HEK293 (cell line): ENCODE data around the gene LPP.

Source experiments
- CTCF ChIA-PET: fragments of 350-600 bp; formaldehyde crosslinking; extraction: SDS; loops from one replicate; lab custom pipeline; 2021; ENCODE audit warnings: antibody characterized with exemption; lab: Yijun Ruan, JAX
- POLR2A ChIA-PET: fragments of 300-600 bp; formaldehyde crosslinking; extraction: SDS; loops from one replicate; lab custom pipeline; 2020; ENCODE audit warnings: antibody characterized with exemption, inconsistent platforms; lab: Yijun Ruan, JAX
- H3K27ac ChIP-seq: fragments of 200-500 bp; sonication (Bioruptor generic); 2 replicates; pipeline ENCODE4 v1.5.1; 2014; ENCODE audit warnings: low read depth, low read length, control low read depth, inconsistent platforms; ENCODE audit errors: extremely low read depth
- H3K36me3 ChIP-seq, 2 experiments: fragments of 200-500 bp in 1 of 2; sonication (Bioruptor generic) in 1 of 2; 1 replicate in 1 of 2; 2 replicates in 1 of 2; pipeline ENCODE4 v1.5.1; 2014 to 2017; ENCODE audit warnings: inconsistent platforms in 2 of 2, low read length in 2 of 2; ENCODE audit not compliant: control insufficient read depth in 2 of 2, insufficient read depth in 1 of 2
- H3K4me1 ChIP-seq: fragments of 200-500 bp; sonication (Bioruptor generic); 2 replicates; pipeline ENCODE4 v1.5.1; 2014; ENCODE audit warnings: mild to moderate bottlenecking, low read length, inconsistent platforms; ENCODE audit not compliant: control insufficient read depth, insufficient read depth
- H3K4me3 ChIP-seq: 2 replicates; pipeline ENCODE4 v1.5.1; 2011; ENCODE audit warnings: low read depth, mild to moderate bottlenecking, control low read depth, low read length, moderate library complexity
- H3K9me3 ChIP-seq: fragments of 200-500 bp; sonication (Bioruptor generic); 2 replicates; pipeline ENCODE4 v1.5.1; 2014; ENCODE audit warnings: low read depth, low read length, inconsistent platforms; ENCODE audit not compliant: control insufficient read depth, insufficient read depth
- ATF2 ChIP-seq: fragments of 450-650 bp; formaldehyde crosslinking; IDR thresholded peaks from 2 replicates; pipeline ENCODE4 v1.5.1; 2016; ENCODE audit warnings: missing biosample characterization, missing genetic modification characterization, low read depth
- GFI1B ChIP-seq: fragments of 450-650 bp; formaldehyde crosslinking; IDR thresholded peaks from 2 replicates; pipeline ENCODE4 v1.5.1; 2016; ENCODE audit warnings: missing biosample characterization, missing genetic modification characterization
- KLF8 ChIP-seq: fragments of 450-650 bp; formaldehyde crosslinking; IDR thresholded peaks from 2 replicates; pipeline ENCODE4 v1.5.1; 2016; ENCODE audit warnings: missing biosample characterization, missing genetic modification characterization
- ZBTB20 ChIP-seq: fragments of 450-650 bp; formaldehyde crosslinking; IDR thresholded peaks from 2 replicates; pipeline ENCODE4 v1.5.1; 2016; ENCODE audit warnings: missing biosample characterization, missing genetic modification characterization
- ZNF121 ChIP-seq: fragments of 450-650 bp; formaldehyde crosslinking; IDR thresholded peaks from 2 replicates; pipeline ENCODE4 v1.5.1; 2016; ENCODE audit warnings: missing biosample characterization, missing genetic modification characterization
- ZNF518A ChIP-seq: fragments of 450-650 bp; formaldehyde crosslinking; conservative IDR thresholded peaks from 2 replicates; pipeline ENCODE4 v1.5.1; 2016; ENCODE audit warnings: low read depth, missing biosample characterization, missing genetic modification characterization
- ZNF530 ChIP-seq: fragments of 450-650 bp; formaldehyde crosslinking; IDR thresholded peaks from 2 replicates; pipeline ENCODE4 v1.5.1; 2016; ENCODE audit warnings: low read depth, missing biosample characterization, missing genetic modification characterization
- ZNF544 ChIP-seq: fragments of 450-650 bp; formaldehyde crosslinking; IDR thresholded peaks from 2 replicates; pipeline ENCODE4 v1.5.0; 2017; ENCODE audit warnings: missing biosample characterization, missing genetic modification characterization
- ZNF610 ChIP-seq: fragments of 450-650 bp; formaldehyde crosslinking; IDR thresholded peaks from 2 replicates; pipeline ENCODE4 v1.5.1; 2016; ENCODE audit warnings: missing biosample characterization, missing genetic modification characterization, borderline replicate concordance
- ZNF791 ChIP-seq: fragments of 450-650 bp; formaldehyde crosslinking; IDR thresholded peaks from 2 replicates; pipeline ENCODE4 v1.5.1; 2016; ENCODE audit warnings: missing biosample characterization, missing genetic modification characterization
- ZXDB ChIP-seq: fragments of 450-650 bp; formaldehyde crosslinking; IDR thresholded peaks from 2 replicates; pipeline ENCODE4 v1.5.1; 2016; ENCODE audit warnings: missing biosample characterization, missing genetic modification characterization
- TF ChIP-seq, protein P1 (sequence below): fragments of 450-650 bp; formaldehyde crosslinking; IDR thresholded peaks from 2 replicates; pipeline ENCODE4 v1.5.1; 2016; ENCODE audit warnings: missing biosample characterization, missing genetic modification characterization
- TF ChIP-seq, protein P2 (sequence below): fragments of 450-650 bp; formaldehyde crosslinking; IDR thresholded peaks from 2 replicates; pipeline ENCODE4 v1.5.1; 2016; ENCODE audit warnings: missing biosample characterization, missing genetic modification characterization, borderline replicate concordance
- TF ChIP-seq, protein P3 (sequence below): fragments of 450-650 bp; formaldehyde crosslinking; IDR thresholded peaks from 2 replicates; pipeline ENCODE4 v1.5.1; 2017; ENCODE audit warnings: missing biosample characterization, mild to moderate bottlenecking, missing genetic modification characterization, moderate library complexity

The LPP gene

DNA sequence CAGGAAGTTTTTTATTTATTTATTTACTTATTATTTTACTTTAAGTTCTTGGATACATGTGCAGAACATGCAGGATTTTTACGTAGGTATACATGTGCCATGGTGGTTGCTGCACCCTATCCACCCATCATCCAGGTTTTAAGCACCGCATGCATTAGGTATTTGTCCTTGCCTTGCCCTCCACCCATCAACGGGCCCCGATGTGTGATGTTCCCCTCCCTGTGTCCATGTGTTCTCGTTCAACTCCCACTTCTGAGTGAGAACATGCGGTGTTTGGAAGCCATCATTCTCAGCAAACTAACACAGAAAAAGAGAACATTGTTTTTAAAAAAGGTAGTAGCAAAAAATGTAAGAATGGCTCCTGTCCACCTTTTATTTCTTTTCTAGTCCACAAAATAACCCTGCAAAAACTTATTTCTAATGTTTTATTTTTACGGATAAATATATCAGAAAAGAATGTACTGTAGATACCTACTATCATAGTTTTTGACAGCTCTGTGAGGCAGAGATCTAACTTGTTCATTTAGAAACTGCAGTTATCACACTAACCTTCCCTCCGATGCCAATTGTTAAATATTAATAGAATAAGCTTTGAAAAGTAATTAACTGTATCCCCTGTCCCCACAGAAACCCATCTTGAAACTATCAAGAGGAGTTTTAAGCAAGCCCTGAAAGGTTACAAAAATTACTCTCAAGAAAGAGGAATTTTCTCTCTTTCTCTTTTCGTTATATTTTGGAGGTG, 189.2 kb downstream of the LPP start:
- H3K9me3 ChIP-seq, result no peaks in the 10 kb centered on the region
- no peaks in the 10 kb centered on the region for H3K36me3 ChIP-seq
- POLR2A ChIA-PET, result no interaction called here
- H3K4me1 ChIP-seq, result no peaks in the 10 kb centered on the region; the same call in 1 of the 2 replicates
- CTCF ChIA-PET, result interaction anchor here (0.6 kb wide), 2 partner anchors 85 to 594 kb away, joined by 3 to 4 read pairs; no protein-coding TSS in a partner anchor
- no peak overlapping the region for H3K4me3 ChIP-seq
- TF ChIP-seq ZXDB (no peak), ZBTB20 (tag by site-specific recombination) (no peak), ZNF610 (tag by site-specific recombination) (no peak), GFI1B (tag by site-specific recombination) (no peak), KLF8 (tag by site-specific recombination) (no peak), ZNF530 (no peak), ZNF121 (tag by site-specific recombination) (no peak), ATF2 (tag by site-specific recombination) (no peak), ZNF518A (tag by site-specific recombination) (no peak), ZNF544 (tag by site-specific recombination) (no peak), ZNF791 (no peak)
- TF ChIP-seq, protein P1, sequence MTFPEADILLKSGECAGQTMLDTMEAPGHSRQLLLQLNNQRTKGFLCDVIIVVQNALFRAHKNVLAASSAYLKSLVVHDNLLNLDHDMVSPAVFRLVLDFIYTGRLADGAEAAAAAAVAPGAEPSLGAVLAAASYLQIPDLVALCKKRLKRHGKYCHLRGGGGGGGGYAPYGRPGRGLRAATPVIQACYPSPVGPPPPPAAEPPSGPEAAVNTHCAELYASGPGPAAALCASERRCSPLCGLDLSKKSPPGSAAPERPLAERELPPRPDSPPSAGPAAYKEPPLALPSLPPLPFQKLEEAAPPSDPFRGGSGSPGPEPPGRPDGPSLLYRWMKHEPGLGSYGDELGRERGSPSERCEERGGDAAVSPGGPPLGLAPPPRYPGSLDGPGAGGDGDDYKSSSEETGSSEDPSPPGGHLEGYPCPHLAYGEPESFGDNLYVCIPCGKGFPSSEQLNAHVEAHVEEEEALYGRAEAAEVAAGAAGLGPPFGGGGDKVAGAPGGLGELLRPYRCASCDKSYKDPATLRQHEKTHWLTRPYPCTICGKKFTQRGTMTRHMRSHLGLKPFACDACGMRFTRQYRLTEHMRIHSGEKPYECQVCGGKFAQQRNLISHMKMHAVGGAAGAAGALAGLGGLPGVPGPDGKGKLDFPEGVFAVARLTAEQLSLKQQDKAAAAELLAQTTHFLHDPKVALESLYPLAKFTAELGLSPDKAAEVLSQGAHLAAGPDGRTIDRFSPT (tag by site-specific recombination), result no peak
- TF ChIP-seq, protein P2, sequence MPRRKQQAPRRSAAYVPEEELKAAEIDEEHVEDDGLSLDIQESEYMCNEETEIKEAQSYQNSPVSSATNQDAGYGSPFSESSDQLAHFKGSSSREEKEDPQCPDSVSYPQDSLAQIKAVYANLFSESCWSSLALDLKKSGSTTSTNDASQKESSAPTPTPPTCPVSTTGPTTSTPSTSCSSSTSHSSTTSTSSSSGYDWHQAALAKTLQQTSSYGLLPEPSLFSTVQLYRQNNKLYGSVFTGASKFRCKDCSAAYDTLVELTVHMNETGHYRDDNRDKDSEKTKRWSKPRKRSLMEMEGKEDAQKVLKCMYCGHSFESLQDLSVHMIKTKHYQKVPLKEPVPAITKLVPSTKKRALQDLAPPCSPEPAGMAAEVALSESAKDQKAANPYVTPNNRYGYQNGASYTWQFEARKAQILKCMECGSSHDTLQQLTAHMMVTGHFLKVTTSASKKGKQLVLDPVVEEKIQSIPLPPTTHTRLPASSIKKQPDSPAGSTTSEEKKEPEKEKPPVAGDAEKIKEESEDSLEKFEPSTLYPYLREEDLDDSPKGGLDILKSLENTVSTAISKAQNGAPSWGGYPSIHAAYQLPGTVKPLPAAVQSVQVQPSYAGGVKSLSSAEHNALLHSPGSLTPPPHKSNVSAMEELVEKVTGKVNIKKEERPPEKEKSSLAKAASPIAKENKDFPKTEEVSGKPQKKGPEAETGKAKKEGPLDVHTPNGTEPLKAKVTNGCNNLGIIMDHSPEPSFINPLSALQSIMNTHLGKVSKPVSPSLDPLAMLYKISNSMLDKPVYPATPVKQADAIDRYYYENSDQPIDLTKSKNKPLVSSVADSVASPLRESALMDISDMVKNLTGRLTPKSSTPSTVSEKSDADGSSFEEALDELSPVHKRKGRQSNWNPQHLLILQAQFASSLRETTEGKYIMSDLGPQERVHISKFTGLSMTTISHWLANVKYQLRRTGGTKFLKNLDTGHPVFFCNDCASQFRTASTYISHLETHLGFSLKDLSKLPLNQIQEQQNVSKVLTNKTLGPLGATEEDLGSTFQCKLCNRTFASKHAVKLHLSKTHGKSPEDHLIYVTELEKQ (tag by site-specific recombination), result no peak
- TF ChIP-seq, protein P3, sequence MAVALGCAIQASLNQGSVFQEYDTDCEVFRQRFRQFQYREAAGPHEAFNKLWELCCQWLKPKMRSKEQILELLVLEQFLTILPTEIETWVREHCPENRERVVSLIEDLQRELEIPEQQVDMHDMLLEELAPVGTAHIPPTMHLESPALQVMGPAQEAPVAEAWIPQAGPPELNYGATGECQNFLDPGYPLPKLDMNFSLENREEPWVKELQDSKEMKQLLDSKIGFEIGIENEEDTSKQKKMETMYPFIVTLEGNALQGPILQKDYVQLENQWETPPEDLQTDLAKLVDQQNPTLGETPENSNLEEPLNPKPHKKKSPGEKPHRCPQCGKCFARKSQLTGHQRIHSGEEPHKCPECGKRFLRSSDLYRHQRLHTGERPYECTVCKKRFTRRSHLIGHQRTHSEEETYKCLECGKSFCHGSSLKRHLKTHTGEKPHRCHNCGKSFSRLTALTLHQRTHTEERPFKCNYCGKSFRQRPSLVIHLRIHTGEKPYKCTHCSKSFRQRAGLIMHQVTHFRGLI (tag by site-specific recombination), result no peak
- TF ChIP-seq, all 188 proteins: peak for 0
- H3K27ac ChIP-seq, result no peak overlapping the region
